MCF 10A (cell line): ENCODE data around the gene MTMR1. TPM values are rescaled to one million over a fixed set of nuclear protein-coding genes. Genes with fewer than 3 reads are reported as not detected.

Experiments
- BruUV-seq: library from RNA; stranded (reverse); fragments of 400-500 nt; replicated peaks from 2 replicates; lab custom pipeline; 2021; lab: Mats Ljungman, UMichigan
- CTCF ChIA-PET: fragments of 300-600 bp; sonication (Branson Sonifier 250); formaldehyde crosslinking; extraction: SDS; loops from one replicate; lab custom pipeline; 2021; ENCODE audit warnings: antibody characterized with exemption, inconsistent platforms; lab: Yijun Ruan, JAX
- POLR2A ChIA-PET: fragments of 300-600, 350-650 bp; sonication (Branson Sonifier 250); formaldehyde crosslinking; extraction: SDS; loops from one replicate; lab custom pipeline; 2020; ENCODE audit warnings: antibody characterized with exemption, inconsistent platforms; lab: Yijun Ruan, JAX
- DNase-seq: peaks from one replicate; pipeline ENCODE4 v3.0.0-alpha.2; 2018; ENCODE audit not compliant: unreplicated experiment
- H3K27ac Mint-ChIP-seq: one replicate; pipeline ENCODE4 v1.8.0; 2022; ENCODE audit warnings: mild to moderate bottlenecking, low read depth, mixed read lengths; ENCODE audit not compliant: unreplicated experiment
- H3K27me3 Mint-ChIP-seq: one replicate; pipeline ENCODE4 v1.8.0; 2022; ENCODE audit warnings: mixed read lengths; ENCODE audit not compliant: insufficient read depth, unreplicated experiment
- H3K36me3 Mint-ChIP-seq: one replicate; pipeline ENCODE4 v1.8.0; 2022; ENCODE audit warnings: mild to moderate bottlenecking, moderate library complexity, mixed read lengths; ENCODE audit not compliant: insufficient read depth, unreplicated experiment
- H3K4me1 Mint-ChIP-seq: one replicate; pipeline ENCODE4 v1.8.0; 2022; ENCODE audit warnings: mixed read lengths; ENCODE audit not compliant: insufficient read depth, unreplicated experiment
- H3K4me3 Mint-ChIP-seq: one replicate; pipeline ENCODE4 v1.8.0; 2022; ENCODE audit warnings: mild to moderate bottlenecking, moderate library complexity, mixed read lengths; ENCODE audit not compliant: unreplicated experiment
- H3K9me3 Mint-ChIP-seq: one replicate; pipeline ENCODE4 v1.8.0; 2022; ENCODE audit warnings: mixed read lengths; ENCODE audit not compliant: unreplicated experiment
- intact Hi-C: fragments of 100-400 bp; cut with micrococcal nuclease; formaldehyde crosslinking; loops from 2 replicates; pipeline ENCODE4 v1.14.1; 2022
- total RNA-seq: library from RNA; stranded (reverse); gene quantifications from 2 replicates; pipeline ENCODE4 v1.2.3, GENCODE V29; 2022
- TF ChIP-seq, protein P1 (sequence below): fragments of 200-600 bp; IDR thresholded peaks from one replicate; pipeline ENCODE4 v1.8.0; 2022; ENCODE audit warnings: antibody characterized with exemption, mild to moderate bottlenecking; ENCODE audit not compliant: unreplicated experiment

MTMR1 gene
- total RNA-seq, 1 experiment from 2014 or later: 24.7 TPM

DNA sequence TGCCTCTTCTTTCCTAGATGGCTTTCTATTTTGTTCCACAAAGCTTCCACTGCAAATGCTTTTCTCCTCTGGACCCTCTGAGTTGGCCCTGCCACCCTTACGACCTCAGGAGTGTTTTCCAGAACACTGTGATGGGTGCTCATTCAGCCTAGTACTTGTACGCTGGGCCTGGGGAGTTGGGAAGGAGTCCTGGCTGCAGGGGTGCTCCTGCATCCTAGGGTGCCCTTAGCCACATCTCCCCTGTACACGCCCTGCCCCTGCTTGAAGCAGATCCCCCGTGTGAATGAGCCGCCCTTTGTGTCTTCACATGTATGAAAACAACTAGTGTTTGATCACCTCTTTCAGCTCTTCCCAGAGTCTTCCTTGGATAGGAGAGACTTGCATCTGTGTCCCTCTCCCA, 64.2 kb downstream of the MTMR1 start:
- no peaks in the 10 kb centered on the region for H3K4me1 Mint-ChIP-seq
- no peaks in the 10 kb centered on the region for H3K9me3 Mint-ChIP-seq
- H3K27me3 Mint-ChIP-seq: peaks cover 12% of the 10 kb centered on the region
- H3K36me3 Mint-ChIP-seq: peaks cover 40% of the 10 kb centered on the region
- no peak for DNase-seq
- TF ChIP-seq, protein P1, sequence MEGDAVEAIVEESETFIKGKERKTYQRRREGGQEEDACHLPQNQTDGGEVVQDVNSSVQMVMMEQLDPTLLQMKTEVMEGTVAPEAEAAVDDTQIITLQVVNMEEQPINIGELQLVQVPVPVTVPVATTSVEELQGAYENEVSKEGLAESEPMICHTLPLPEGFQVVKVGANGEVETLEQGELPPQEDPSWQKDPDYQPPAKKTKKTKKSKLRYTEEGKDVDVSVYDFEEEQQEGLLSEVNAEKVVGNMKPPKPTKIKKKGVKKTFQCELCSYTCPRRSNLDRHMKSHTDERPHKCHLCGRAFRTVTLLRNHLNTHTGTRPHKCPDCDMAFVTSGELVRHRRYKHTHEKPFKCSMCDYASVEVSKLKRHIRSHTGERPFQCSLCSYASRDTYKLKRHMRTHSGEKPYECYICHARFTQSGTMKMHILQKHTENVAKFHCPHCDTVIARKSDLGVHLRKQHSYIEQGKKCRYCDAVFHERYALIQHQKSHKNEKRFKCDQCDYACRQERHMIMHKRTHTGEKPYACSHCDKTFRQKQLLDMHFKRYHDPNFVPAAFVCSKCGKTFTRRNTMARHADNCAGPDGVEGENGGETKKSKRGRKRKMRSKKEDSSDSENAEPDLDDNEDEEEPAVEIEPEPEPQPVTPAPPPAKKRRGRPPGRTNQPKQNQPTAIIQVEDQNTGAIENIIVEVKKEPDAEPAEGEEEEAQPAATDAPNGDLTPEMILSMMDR: no peak
- H3K4me3 Mint-ChIP-seq: no peak overlapping the region
- ChIA-PET POLR2A (no interaction called here), CTCF (interaction anchor here (0.5 to 1.0 kb wide), 3 partner anchors 15 to 31 kb away, joined by 3 read pairs; no protein-coding TSS in a partner anchor)
- intact Hi-C loops: no loop called here
- no TSS peak for BruUV-seq
- H3K27ac Mint-ChIP-seq: no peak overlapping the region

DNA sequence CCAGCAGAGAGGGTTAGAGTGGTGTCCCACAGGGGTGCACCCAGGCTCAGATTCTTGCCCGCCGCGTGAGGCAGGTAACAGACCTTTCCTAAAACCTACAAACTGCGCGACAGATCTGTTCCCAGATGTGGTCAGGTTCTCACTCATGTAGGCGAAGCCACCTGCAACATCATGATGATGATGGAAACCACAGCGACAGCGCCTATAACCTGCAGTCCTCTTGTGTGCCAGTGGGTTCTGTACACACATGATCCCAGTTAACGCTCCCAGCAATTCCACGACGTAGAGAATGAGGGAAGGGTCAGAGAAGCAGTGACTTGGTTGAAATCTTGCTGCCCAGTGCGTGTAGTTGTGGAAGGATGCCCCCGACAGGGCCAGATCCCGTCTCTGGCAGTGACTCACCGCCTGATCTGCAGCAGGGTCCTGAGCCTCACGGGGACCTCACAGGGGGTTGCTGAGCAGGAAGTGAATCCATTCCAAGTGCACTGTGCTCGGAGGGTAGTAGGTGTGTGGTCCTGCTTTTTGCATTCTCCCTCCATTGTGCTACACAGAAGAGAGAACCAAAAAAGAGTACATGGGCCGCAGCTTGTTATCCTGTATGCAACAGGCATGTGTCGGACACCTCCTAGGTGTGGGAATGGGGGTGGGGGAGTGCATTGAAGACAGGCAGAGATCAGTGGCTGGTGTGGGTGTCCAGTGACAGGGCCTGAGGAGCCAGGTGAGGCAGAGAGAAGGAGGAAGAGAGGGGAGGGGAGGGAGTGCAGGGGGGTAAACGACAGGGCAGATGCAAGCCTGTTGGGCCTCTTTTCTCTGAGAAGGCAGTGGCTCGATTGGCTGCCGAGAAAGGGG, 66.6 kb downstream of the MTMR1 start:
- Mint-ChIP-seq H3K4me3 (no peak overlapping the region), H3K27ac (no peak overlapping the region), H3K27me3 (peaks cover 12% of the 10 kb centered on the region), H3K36me3 (peaks cover 47% of the 10 kb centered on the region), H3K9me3 (no peaks in the 10 kb centered on the region), H3K4me1 (no peaks in the 10 kb centered on the region)
- ChIA-PET POLR2A (no interaction called here), CTCF (no interaction called here)
- DNase-seq: no peak
- TF ChIP-seq, protein P1: no peak
- intact Hi-C loops: no loop called here
- no TSS peak for BruUV-seq

DNA sequence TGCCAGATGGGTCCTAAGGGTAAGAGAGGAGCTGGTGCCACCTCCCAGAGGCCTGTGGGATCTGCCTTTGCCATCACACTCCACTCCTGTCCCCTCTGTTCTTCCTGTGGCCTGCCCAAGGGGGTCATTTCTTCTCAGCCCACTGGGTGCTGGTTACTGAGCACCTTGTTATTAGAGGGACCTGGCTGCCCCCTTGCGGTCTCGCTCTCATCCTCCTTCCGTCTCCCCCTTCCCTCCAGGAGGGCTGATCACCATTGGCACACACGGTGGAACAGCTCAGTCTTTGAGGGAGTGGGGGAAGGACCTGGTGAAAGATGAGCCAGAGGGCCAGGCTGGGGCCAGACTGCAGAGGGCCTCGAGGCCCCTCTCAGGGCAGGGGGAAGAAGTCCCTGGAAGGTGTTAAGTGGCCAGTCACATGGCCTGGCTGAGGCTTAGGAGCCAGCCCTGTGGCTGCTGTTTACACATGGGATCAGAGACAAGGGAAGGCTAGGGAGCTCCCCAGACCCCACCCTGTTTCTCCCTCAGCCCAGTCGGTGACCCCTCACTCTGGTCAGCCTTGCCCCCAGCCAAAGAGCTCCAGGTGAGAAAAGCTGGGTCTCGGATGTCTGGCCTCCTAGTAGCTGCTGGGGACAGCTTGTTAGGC, 68.1 kb downstream of the MTMR1 start:
- intact Hi-C loops: no loop called here

More for the DNA sequence above, 68.1 kb downstream of the MTMR1 start:
- DNase-seq: no peak
- TF ChIP-seq, protein P1: no peak
- H3K27ac Mint-ChIP-seq: no peak overlapping the region
- no peak overlapping the region for H3K4me3 Mint-ChIP-seq
- ChIA-PET POLR2A (no interaction called here), CTCF (interaction anchor here (0.6 to 2.1 kb wide), 5 partner anchors 11 to 321 kb away, joined by 3 to 9 read pairs (median 4); no protein-coding TSS in a partner anchor)
- H3K36me3 Mint-ChIP-seq: peaks cover 44% of the 10 kb centered on the region
- no TSS peak for BruUV-seq
- no peaks in the 10 kb centered on the region for H3K9me3 Mint-ChIP-seq
- peaks cover 12% of the 10 kb centered on the region for H3K27me3 Mint-ChIP-seq
- H3K4me1 Mint-ChIP-seq: no peaks in the 10 kb centered on the region
